MM.1S (cell line): ENCODE results near the gene MBOAT1.

ENCODE experiments used
- EZH2 ChIP-seq: fragments of 300-600 bp; sonication (generic); optimal IDR thresholded peaks from 2 replicates; pipeline ENCODE3; 2017; ENCODE audit warnings: low read depth, mild to moderate bottlenecking, antibody characterized with exemption, low read length, mixed read lengths
- EZH2phosphoT487 ChIP-seq: fragments of 300-600 bp; sonication (generic); IDR thresholded peaks from 2 replicates; pipeline ENCODE4 v1.6.1; 2018; ENCODE audit warnings: antibody characterized with exemption, low read length
- TF ChIP-seq, protein P1 (sequence below): fragments of 300-600 bp; sonication (generic); IDR thresholded peaks from 2 replicates; pipeline ENCODE4 v1.5.1; 2016; ENCODE audit warnings: antibody characterized with exemption, low read length, mixed read lengths

GRCh38 chr6:20141931-20142330 lies 70.3 kb downstream of the MBOAT1 start:
- TF ChIP-seq, protein P1, sequence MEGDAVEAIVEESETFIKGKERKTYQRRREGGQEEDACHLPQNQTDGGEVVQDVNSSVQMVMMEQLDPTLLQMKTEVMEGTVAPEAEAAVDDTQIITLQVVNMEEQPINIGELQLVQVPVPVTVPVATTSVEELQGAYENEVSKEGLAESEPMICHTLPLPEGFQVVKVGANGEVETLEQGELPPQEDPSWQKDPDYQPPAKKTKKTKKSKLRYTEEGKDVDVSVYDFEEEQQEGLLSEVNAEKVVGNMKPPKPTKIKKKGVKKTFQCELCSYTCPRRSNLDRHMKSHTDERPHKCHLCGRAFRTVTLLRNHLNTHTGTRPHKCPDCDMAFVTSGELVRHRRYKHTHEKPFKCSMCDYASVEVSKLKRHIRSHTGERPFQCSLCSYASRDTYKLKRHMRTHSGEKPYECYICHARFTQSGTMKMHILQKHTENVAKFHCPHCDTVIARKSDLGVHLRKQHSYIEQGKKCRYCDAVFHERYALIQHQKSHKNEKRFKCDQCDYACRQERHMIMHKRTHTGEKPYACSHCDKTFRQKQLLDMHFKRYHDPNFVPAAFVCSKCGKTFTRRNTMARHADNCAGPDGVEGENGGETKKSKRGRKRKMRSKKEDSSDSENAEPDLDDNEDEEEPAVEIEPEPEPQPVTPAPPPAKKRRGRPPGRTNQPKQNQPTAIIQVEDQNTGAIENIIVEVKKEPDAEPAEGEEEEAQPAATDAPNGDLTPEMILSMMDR = no peak
- TF ChIP-seq EZH2 (no peak), EZH2phosphoT487 (no peak)
